Right renal pelvis (tissue), 4 donors: Measurements from ENCODE around the gene LRFN2. TPM values are rescaled to one million over a fixed set of nuclear protein-coding genes. Genes with fewer than 3 reads are reported as not detected.

Experiments
- DNase-seq, 4 donors: peaks; one replicate each; pipeline ENCODE4 v3.0.0-alpha.2; 2013; ENCODE audit warnings: low read depth in 4 of 4, low spot score in 3 of 4, missing footprints in 1 of 4
- polyA plus RNA-seq, 4 donors: library from polyadenylated mRNA; unstranded; fragments of 120-200 nt; gene quantifications; one replicate each; pipeline ENCODE4 v1.2.1, GENCODE V29; 2013; ENCODE audit not compliant: insufficient read length in 4 of 4

Gene LRFN2
- polyA plus RNA-seq, 4 donors, result 0.94 to 1.6 (median 1.0) TPM

DNA sequence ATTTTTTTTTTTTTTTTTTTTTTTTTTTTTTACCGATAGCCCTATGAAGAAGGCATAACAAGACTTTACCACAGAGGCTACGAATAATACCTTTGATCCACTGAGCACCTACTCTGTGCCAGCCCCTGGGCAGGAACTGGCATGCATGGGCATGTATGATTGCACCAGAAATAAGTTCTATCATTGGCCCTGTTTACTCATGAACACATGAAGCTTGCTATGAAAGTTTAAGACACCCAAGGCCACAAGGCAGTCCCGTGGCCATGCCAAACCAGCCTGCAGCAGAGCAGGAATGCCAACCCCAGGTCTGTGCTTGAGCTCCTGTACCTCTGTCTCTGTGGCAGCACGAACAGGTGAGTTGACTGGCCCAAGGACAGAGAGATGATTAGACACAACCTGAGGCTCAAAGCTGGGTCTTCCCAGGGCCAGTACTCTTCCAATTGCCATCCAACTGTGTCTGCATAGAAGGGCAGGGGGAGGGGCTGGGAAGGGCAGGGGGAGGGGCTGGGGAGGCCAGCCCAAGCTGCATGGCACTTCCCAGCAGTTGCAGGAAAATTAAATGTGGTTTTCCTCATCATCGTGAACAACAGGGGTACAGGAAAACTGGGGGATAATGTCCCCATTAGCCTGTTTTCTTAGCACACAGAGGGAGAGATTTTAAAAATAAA lies 63.5 kb downstream of the LRFN2 start:
- DNase-seq, result no peak

DNA sequence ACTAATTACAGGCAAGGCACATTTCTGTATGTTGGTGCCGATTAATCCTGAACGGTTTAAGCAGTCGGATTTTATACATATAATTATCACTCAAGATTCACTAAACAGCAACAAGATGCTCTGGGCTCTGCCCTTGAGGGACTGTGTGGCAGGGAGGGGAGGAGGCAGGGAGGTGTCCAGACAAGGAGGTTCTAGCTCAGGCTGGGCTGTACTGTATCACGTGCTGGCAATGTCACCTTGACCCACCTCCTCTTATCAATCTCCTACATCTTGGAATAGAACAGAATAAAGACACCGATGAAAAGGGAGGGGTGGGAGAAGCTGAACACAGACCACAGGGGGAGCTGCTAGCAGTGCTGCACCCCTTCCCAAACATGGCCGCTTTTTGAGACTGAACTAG lies 65.7 kb downstream of the LRFN2 start:
- no peak for DNase-seq

DNA sequence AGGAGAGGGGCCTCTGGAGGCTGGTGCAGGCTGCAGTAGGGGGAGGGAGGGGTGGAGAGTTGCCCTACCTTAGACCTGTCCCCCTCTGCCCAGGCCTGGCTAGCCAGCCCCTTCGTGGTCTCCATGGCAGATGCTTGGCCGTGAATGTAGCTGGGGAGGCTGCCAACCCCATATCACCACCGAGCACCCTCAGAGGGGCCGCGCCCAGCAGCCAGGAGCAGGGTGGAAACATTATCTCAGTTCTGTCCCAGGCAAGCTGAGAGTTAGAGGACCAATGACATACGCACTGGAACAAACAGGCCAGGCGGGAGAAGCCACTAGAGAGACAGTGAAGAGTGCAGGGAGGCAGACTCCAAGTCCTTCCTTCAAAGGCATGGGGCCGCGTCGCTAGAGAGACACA lies 66.5 kb downstream of the LRFN2 start:
- DNase-seq, result no peak

DNA sequence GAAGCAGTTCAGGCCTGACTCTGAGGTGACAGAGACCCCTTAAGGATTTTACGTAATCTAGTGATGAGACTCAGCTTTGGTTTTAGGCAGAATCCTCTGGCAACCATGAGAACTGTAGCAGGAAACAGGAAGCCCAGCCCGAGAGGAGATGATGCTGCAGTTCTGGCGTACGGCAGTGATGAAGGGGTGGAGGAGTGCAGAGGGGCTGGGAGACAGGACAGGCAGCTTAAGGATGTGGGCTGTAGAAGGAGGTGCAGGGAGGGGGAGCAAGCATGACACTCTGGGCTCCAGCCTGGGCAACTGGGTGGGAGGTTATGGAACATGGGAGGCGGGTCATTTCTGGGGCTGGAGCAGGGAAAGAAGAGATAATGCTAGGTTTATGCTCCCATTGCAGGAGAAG lies 67.1 kb downstream of the LRFN2 start:
- no peak for DNase-seq

DNA sequence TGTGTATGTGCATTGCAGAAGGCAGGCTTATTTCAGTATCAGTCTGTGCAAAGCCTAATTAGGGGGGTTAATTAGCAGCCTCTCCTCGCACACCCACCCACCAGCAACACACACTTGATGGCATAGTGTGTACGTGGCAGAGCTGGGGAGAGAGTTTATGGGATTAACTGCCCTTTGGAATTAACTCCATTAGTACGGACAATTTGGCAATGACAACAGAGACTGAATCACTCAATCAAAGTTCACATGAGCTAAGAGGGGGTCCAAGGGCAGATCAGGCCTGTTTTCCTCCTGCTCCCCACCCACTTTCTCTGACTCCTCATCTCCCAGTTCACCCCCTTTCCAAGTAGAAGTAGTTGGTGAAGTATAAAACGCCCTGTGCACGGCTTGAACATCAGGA lies 69.5 kb downstream of the LRFN2 start:
- no peak for DNase-seq

DNA sequence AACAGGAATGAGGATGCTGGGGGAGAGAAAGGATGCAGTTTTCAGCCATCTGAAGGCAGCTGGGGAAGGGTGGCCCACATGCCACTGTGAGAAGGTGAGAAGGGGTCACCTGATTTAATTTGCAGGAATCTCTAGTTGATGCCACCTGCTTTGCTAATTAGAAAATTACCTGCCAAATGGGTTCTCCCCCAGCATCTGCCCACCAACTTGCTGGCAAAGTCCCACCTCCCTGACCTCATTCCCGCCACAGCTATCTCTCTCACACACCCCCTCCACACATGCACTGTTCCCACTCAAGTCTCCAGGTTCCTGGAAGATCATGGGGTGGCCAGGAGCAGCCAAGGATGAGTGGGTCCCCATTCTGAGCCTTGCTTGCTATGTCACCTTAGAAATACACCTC lies 70.7 kb downstream of the LRFN2 start:
- DNase-seq, result no peak

DNA sequence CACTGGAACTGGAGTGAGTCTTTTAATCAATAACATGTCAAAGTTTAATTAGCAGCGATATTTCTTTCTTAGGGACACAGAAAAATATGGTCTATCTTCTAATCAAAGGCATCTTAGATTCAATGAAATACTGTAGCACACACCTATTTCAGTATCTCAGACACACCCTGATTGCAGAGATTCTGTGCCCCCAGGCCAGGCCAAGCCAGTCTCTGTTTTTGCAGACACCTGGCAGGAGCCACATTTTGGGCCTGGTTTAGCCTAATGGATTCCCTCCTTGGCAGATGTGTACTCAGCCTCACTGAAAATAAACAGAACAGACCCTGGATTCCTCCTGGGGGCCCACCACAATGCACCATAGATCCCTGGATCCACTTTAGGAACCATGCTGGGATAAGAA lies 74.8 kb downstream of the LRFN2 start:
- DNase-seq, result no peak

DNA sequence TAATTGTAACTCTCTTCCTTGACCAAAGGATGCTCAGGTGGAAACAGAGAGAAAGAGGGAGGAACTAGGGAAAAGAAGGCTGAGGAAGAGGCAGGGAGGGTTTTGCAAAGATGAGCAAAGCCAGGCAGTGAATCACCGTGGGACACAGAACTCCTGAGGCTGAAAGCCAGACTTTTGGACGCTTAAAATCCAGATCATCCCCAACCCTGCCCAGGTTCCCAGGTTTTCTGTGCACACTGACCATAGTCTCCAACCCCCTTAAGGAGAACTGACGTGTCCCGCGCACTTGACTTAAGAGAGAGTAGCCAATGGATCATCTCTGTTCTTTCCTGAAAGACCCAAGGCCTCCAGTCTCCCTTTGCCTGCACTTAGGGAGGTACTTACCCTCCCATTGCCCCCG lies 75.3 kb downstream of the LRFN2 start:
- no peak for DNase-seq

DNA sequence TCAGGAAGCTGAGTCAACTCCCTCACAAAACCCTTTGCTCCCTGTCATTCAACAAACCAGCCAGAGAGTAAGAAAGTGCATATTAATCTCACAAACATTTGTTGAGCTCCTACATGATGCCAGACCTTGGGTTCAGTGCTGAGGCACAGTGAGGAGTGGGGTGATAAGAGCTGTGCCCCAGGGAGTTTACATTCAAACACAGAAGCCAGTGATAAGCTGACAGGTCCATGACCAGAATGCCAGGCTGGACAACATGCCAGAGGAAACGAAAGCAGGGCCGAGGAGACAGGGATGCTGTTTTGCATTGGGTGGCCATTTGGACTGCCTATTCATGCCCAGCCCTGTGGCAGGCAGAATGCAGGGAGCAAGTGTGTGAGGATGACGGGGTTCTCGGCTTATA lies 76.7 kb downstream of the LRFN2 start:
- no peak for DNase-seq

DNA sequence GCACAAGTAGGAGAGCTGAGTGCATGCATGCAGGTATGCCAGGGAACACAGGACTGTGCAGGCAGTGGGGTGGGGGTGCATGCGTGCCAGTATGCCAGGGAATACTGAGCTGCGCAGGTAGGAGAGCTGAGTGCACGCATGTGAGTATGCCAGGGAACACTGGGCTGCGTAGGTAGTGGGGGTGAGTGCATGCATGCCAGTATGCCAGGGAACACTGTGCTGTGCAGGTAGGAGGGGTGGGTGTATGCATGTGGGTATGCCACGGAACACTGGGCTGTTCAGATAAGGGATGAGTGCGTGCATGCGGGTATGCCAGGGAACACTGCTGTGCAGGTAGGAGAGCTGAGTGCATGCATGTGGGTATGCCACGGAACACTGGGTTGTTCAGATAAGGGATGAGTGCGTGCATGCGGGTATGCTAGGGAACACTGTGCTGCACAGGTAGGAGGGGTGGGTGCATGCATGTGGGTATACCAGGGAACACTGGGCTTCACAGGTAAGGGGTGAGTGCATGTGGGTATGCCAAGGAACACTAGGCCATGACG lies 77.4 kb downstream of the LRFN2 start:
- DNase-seq, result no peak

DNA sequence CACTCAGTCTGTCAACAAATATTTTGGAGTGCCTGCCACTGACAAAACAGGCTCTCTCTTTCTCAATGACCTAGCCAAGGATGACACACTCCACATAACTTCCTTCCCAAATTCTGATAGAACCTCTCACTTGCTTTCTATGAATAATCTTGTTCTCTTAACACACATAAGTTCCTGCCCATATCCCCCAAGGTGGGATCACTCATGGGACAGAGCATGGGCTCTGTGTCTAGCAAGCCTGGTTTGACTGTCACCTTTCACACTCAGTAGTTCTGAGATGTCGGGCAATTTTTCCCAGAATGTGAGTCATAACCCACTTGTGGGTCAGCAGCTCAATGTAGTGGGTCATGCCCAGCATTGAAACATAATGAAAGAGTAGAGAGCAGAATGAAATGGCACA lies 78.1 kb downstream of the LRFN2 start:
- no peak for DNase-seq

DNA sequence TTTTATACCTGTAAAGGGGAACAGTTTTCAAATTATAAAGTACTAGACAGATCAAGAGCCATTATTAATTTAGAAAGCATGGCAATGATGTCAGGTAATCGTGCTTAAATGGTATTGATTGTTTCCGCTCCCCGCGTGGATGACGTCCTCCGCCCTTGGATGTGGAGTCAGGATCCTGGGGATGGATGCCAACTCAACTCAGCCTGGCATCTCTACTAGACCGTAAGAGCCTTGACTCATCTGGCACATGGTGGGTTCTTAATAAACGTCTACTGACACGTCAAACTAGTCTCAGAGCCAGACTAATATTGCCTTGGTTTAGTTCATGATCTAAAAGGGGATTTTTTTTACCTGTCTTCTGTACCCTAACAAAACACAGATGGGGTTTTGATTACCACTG lies 80.2 kb downstream of the LRFN2 start:
- DNase-seq, result no peak

DNA sequence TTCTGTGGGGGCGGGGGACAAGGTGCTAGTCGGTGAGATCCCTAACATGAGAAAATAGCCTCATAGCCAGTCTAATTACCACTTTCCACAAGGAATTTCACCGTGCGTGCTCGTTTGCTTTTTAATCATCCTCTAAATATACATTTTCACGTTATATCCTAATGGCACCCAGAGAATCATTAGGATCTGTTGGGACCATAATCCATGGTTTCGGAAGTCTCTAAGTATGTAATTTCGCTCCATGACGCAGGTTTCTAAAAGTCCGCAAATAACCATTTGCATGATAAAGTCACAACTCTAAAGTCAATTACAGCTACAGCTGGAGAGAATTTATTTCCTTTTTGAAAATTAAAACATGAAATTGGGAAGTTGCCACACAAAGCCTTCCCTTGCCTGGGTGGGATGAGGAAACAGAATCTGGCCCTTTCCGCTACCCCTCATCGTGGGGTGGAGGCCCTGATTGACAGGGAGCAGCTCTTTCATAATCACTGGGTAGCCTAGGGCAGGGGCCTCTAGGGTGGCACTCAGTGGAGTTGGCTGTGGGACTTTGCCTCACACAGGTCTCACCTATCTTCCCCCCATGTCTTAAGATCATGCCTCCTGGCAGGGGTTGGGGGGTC lies 81.9 kb downstream of the LRFN2 start:
- DNase-seq, result no peak

DNA sequence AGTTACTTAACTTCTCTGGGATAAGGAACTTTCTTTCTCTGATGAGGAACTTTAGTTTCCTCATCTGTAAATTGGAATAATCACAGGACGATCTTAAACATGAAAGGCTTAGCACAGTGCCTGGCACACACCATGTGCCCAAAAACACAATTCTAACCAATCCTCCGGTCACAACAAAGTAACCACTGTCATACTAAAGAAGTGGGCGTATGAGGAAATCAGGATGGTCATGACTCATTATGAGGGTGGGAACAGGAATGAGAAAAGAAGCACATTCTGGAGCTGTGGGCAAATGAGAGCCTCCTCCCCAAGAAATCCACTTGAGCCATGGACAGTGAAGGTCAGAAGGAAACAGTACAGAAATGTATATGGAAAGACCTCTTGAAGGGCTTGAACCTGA lies 82.9 kb downstream of the LRFN2 start:
- DNase-seq, result no peak

DNA sequence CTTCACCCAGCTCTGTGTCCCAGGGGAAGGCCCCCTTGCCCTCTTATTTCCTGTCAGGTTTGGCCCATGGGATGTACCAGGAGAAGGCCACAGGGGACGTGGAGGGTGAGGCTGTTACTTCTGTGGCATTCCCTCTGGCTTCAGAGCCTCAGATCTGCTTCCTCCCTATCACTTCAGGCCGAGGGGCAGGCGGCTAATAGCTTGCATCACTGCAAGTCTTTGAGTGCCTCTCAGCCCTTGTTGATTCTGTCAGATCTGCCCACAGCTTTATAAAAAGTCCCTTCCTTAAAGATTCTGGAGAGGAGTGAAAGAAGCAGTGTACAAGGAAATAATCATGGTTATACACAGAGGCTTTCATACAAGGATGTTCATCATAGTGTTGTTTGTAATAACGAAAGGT lies 86.9 kb downstream of the LRFN2 start:
- DNase-seq, result no peak

DNA sequence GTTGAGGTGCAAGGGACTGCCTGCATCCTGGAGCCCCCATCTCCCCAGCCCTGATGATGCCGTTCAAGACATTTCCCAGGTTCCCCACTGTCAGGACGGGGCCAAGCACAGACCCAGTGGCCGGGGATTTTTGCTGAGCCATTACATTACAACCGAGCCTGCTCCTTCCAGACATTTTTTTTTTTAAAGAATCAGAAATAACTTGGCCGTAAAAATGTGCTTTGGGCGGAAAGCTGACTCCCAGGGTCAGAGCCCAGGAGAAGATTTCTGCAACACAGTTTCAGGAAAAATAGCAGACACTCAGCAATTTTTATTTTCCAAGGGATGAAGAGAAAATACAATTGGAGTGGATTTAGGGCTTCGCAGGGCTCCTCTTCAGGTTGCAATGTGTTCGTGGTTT lies 87.9 kb downstream of the LRFN2 start:
- DNase-seq, result no peak

DNA sequence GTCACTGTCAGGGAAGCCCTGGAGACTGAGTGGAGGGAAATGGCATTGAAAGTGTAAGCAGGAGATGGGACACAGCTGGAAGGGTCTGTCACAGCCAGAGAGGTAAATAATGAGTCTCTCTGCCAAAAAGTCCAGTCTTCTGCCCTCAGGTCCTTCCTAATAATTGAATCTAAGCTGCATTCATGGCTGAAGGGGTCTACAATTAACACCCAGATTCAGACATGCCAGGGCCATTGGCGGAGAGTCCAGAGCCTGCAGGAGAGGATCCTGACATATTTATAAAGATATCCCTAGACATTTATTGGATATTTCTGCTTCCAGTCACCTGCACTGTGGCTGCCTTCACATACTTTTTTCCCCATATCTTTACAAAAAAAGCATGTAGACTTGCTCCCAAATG lies 89.0 kb downstream of the LRFN2 start:
- no peak for DNase-seq

DNA sequence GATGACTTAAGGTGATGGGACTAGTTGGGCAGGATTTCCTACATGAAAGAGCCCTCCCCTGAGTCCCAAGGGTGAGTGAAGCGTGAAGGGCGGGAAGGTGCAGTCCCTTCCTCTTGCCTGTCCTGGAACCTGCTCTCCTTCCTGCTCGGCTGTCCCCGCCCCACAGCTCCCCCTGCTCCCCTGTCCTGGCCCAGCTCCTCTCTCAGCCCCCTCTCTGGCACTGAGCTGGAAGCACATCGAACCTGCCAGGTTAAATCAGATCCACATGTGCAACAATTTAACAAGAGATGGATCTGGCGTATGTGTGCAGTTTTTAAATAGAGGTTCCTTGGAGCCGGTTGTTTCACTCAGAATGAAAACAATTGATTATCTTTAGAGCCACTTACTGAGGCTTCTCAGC lies 95.0 kb downstream of the LRFN2 start:
- no peak for DNase-seq

DNA sequence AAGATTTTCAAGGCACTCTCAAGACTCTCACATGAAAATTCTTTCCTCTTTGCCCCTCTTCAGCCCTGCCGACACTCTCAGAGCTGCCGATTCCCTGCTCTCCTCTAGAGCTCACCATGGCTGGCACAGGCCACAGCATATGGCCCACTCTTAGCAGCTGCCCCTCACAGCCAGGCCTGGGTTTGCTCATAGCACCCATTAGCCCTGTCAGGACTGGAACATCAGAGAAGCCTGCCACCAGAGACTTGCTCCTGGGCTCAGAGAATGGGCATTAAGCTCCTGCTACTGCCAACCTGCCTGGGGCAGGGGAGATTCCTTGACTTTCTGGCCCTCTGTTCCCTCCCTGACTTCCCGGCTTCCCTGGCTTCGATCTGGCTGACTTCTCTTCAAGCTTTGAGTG lies 96.7 kb downstream of the LRFN2 start:
- DNase-seq, result no peak

DNA sequence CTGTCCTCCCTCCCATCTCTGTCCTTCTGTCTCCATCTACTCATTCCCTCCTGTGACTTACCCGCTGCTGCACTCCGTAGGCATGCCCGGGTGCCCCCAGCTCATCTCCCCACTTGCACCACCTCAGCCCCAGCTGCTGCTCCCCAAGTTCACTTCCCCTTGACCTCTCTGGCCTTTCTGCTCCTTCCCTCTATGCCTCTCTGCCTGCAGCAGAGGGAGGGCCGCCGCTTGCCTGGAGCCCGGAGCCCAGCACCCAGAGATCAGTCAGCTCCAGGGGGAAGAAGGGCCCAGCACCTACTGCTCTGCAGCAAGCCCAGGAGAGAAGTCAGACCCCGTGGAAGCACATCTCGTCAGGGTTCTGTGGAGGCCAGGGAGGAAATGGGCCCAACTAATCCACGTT lies 97.4 kb downstream of the LRFN2 start:
- no peak for DNase-seq

DNA sequence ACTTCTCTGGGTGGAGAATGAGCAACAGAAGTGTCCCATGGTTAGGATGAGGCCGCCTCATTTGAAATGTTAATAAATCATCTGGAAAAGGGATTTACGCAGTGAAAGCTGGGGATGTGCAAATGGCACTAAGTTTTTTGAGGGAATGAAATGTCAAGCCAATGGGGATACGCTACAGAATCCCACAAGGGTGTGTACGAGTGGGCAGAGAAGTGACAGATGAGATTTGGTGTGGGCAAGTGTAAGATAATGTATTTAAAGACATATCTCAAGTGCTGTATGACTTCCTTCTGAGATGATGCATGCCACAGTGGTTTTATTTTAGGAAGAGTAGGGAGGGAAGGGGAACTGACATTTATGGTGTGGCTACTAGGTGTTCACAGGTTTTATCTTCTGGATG lies 100.6 kb downstream of the LRFN2 start:
- DNase-seq, result no peak

DNA sequence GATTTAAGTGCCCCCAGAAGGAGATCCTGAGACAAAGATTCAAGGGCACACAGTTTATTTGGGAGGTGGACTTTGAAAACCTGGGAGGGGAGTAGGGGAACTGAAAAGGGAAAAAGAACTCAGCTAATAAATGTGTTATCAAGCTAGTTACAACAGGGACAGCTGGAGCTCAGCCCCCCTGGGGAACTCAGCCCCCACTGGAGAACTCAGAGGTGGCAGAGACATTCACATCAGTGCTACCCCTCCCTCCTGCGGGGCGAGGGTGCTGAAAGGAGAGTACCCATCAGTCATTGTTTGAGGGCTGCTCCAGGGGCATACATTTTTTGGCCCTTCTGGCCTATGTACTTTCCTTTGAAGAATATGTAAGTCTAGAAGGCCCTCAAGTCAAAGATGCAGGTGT lies 101.4 kb downstream of the LRFN2 start:
- DNase-seq, result no peak

DNA sequence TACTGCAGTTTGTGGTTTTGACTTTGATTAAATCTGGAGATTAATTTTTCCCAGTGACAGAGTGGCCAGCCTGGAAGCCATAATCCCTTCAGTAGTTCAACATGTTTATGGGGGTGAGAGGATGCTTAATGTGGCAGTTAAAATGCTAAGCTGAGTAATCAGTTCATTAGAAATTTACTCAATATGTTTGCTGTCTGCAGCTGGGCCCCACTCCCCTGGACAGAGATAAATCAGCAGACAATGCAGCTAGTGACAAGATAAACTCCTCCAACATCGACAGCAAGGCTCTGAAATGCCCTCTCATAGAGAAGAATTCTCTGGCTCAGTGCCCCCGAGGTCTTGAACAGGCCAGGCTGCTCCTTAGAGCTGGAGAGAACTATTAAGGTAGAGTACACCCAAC lies 101.9 kb downstream of the LRFN2 start:
- DNase-seq, result peak; percentile 33 to 47 (median 42)
